ENCODE measurements around the gene KANSL1. TPM values are rescaled to one million over a fixed set of nuclear protein-coding genes. Genes with fewer than 3 reads are reported as not detected.

The KANSL1 gene
- total RNA-seq, 4 donors from 2014 or later = 53.8 to 107 (median 60.6) TPM

- no peak overlapping the region for H3K4me3 ChIP-seq (ENCODE audit: low read depth, poor library complexity, severe bottlenecking)
- intact Hi-C loops (cut with DNase I; ENCODE audit: low total_unique reads) = loop anchor here (10.0 kb wide), 1 partner anchor 174 kb away; no protein-coding TSS in a partner anchor
- 92 to 95% methylated on average over 8 of the region's 8 CpGs for WGBS, 2 donors
- no peak for DNase-seq (ENCODE audit: low spot score in 2 of 2)
- TF ChIP-seq POLR2A (IDR thresholded peaks at IDR 0.05) (no peak), CTCF (IDR thresholded peaks at IDR 0.05) (no peak)
Measured at GRCh38 chr17:46208997-46209396, 15.8 kb upstream of the KANSL1 start.

GRCh38 chr17:46205975-46206374 lies 12.7 kb upstream of the KANSL1 start:
- H3K4me3 ChIP-seq (ENCODE audit: low read depth, poor library complexity, severe bottlenecking) = no peak overlapping the region
- no peak for DNase-seq (ENCODE audit: low spot score in 2 of 2)
- TF ChIP-seq CTCF (IDR thresholded peaks at IDR 0.05) (no peak), POLR2A (IDR thresholded peaks at IDR 0.05) (no peak)
- intact Hi-C loops (cut with DNase I; ENCODE audit: low total_unique reads) = loop anchor here (10.0 kb wide), 1 partner anchor 171 kb away; no protein-coding TSS in a partner anchor

- H3K4me3 ChIP-seq (ENCODE audit: low read depth, poor library complexity, severe bottlenecking) = no peak overlapping the region
- no peak for DNase-seq (ENCODE audit: low spot score in 2 of 2)
- intact Hi-C loops (cut with DNase I; ENCODE audit: low total_unique reads) = loop anchor here (10.0 kb wide), 1 partner anchor 168 kb away; no protein-coding TSS in a partner anchor
- WGBS, 2 donors = 92 to 94% methylated on average over 2 of the region's 2 CpGs
- TF ChIP-seq CTCF (IDR thresholded peaks at IDR 0.05) = no peak
- no peak for TF ChIP-seq POLR2A (IDR thresholded peaks at IDR 0.05)
Measured at GRCh38 chr17:46202424-46202823, 9.2 kb upstream of the KANSL1 start.

- no peak overlapping the region for H3K4me3 ChIP-seq (ENCODE audit: low read depth, poor library complexity, severe bottlenecking)
- TF ChIP-seq POLR2A (IDR thresholded peaks at IDR 0.05) (no peak), CTCF (IDR thresholded peaks at IDR 0.05) (no peak)
- 95% methylated on average over 3 of the region's 3 CpGs for WGBS, 2 donors
- intact Hi-C loops (cut with DNase I; ENCODE audit: low total_unique reads) = loop anchor here (10.0 kb wide), 1 partner anchor 167 kb away; no protein-coding TSS in a partner anchor
- no peak for DNase-seq (ENCODE audit: low spot score in 2 of 2)
Measured at GRCh38 chr17:46201491-46201890, 8.3 kb upstream of the KANSL1 start.

- TF ChIP-seq CTCF (IDR thresholded peaks at IDR 0.05) (no peak), POLR2A (IDR thresholded peaks at IDR 0.05) (no peak)
- no peak overlapping the region for H3K4me3 ChIP-seq (ENCODE audit: low read depth, poor library complexity, severe bottlenecking)
- intact Hi-C loops (cut with DNase I; ENCODE audit: low total_unique reads) = loop anchor here (10.0 kb wide), 1 partner anchor 165 kb away; no protein-coding TSS in a partner anchor
- DNase-seq (ENCODE audit: low spot score in 2 of 2) = no peak
- WGBS, 2 donors = 93 to 95% methylated on average over 7 of the region's 7 CpGs
Measured at GRCh38 chr17:46200197-46200596, 7.0 kb upstream of the KANSL1 start.

GRCh38 chr17:46199379-46199778 lies 6.2 kb upstream of the KANSL1 start:
- DNase-seq (ENCODE audit: low spot score in 2 of 2) = no peak
- H3K4me3 ChIP-seq (ENCODE audit: low read depth, poor library complexity, severe bottlenecking) = no peak overlapping the region
- intact Hi-C loops (cut with DNase I; ENCODE audit: low total_unique reads) = no loop called here
- TF ChIP-seq CTCF (IDR thresholded peaks at IDR 0.05) (no peak), POLR2A (IDR thresholded peaks at IDR 0.05) (no peak)
